ENCODE results near the gene CACNA1I. TPM values are rescaled to one million over a fixed set of nuclear protein-coding genes. Genes with fewer than 3 reads are reported as not detected.

Gene CACNA1I
- total and polyA plus RNA-seq, 2 donors (not counting 1 experiment from before 2014, with no cell fraction given), result 0.07 to 0.25 TPM

DNA sequence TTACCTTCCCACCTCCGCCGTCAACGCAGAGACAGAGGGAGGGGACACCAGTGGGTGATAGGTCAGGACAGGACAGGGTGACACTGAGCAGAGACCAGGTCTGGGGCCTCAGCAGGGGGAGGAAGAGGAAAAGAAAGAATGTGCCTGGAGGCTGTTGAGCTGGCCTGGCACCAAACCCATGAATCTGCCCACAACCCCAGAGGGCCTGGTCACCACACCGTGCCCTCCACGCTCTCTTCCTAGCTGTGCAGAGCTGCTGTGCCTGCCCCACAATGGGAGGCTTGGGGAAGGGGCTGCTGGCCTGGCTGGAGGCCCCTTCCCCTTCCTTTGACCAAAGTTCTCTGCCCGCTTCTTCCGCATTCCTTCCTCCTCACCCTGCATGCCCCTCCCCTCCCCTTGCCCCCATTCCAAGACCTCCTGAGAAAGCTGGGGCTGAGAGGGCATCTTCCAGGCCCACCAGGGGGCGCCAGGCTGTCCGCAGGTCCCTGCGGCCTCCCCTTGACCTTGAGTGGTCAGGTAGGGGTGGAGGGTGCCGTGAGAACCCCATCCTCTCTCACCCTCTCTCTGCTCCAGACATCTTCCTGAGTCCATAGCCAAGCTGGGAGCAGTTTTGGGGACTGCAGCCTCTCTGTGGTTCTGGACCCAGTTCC, 11.0 kb upstream of the CACNA1I start:
- ChIA-PET POLR2A (interaction anchor here (0.8 kb wide), 1 partner anchor 465 kb away, joined by 3 read pairs; no protein-coding TSS in a partner anchor), CTCF (interaction anchor here (0.7 to 7.6 kb wide), 4 partner anchors 31 to 465 kb away, joined by 3 to 68 read pairs (median 4); no protein-coding TSS in a partner anchor)
- H3K9ac ChIP-seq (ENCODE audit: low read length), result no peak overlapping the region
- no peak overlapping the region for H3K4me2 ChIP-seq (replicated peaks; ENCODE audit: low read depth, low read length, poor library complexity, severe bottlenecking)
- 60% methylated on average over 1 of the region's 11 CpGs for WGBS (ENCODE audit: insufficient coverage)
- H3K36me3 ChIP-seq (replicated peaks in 1 of 2; ENCODE audit: control extremely low read depth in 1 of 2, control insufficient read depth in 1 of 2, extremely low read depth in 1 of 2, insufficient read depth in 2 of 2, low read length in 1 of 2), result no peaks in the 10 kb centered on the region
- peaks cover 0 to 51% (median 25%) of the 10 kb centered on the region in 4 experiments for H3K27me3 ChIP-seq (replicated peaks in 1 of 4; ENCODE audit: control extremely low read depth in 1 of 4, control insufficient read depth in 3 of 4, insufficient read depth in 4 of 4, low read length in 3 of 4)
- DNase-seq (no peak), ATAC-seq (ENCODE audit: low read depth) (no peak)
- TF ChIP-seq, protein P1, sequence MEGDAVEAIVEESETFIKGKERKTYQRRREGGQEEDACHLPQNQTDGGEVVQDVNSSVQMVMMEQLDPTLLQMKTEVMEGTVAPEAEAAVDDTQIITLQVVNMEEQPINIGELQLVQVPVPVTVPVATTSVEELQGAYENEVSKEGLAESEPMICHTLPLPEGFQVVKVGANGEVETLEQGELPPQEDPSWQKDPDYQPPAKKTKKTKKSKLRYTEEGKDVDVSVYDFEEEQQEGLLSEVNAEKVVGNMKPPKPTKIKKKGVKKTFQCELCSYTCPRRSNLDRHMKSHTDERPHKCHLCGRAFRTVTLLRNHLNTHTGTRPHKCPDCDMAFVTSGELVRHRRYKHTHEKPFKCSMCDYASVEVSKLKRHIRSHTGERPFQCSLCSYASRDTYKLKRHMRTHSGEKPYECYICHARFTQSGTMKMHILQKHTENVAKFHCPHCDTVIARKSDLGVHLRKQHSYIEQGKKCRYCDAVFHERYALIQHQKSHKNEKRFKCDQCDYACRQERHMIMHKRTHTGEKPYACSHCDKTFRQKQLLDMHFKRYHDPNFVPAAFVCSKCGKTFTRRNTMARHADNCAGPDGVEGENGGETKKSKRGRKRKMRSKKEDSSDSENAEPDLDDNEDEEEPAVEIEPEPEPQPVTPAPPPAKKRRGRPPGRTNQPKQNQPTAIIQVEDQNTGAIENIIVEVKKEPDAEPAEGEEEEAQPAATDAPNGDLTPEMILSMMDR (IDR thresholded peaks at IDR 0.05), result peak; percentile 39
- no peak for TF ChIP-seq EZH2 (IDR thresholded peaks at IDR 0.05; ENCODE audit: borderline replicate concordance, insufficient read depth, low read depth, low read length, poor library complexity, severe bottlenecking)
- H3K9me3 Mint-ChIP-seq (ENCODE audit: insufficient read depth), result no peaks in the 10 kb centered on the region
- H3K4me1 ChIP-seq (ENCODE audit: control insufficient read depth in 2 of 2, insufficient read depth in 2 of 2, low read length in 2 of 2), result peaks cover 8 to 16% of the 10 kb centered on the region in 2 donors
- peaks cover 10% of the 10 kb centered on the region for H3K4me1 Mint-ChIP-seq
- no peak overlapping the region for H3K27ac ChIP-seq (ENCODE audit: low read length in 2 of 2)
- H3K9me3 ChIP-seq (ENCODE audit: control extremely low read depth in 1 of 3, control insufficient read depth in 2 of 3, insufficient read depth in 1 of 3, low read length in 2 of 3), result peaks cover 0 to 3% (median 0%) of the 10 kb centered on the region in 3 donors
- intact Hi-C loops (cut with micrococcal nuclease), result no loop called here
- H3K27me3 Mint-ChIP-seq, result peaks cover 39% of the 10 kb centered on the region
- H3K27ac Mint-ChIP-seq, result no peak overlapping the region
- no peak overlapping the region for H2AFZ ChIP-seq (ENCODE audit: insufficient read depth, low read depth, low read length, poor library complexity, severe bottlenecking)
- no peak overlapping the region for H3K4me3 Mint-ChIP-seq
- no peaks in the 10 kb centered on the region for H3K79me2 ChIP-seq (ENCODE audit: control insufficient read depth, insufficient read depth, low read length)
- H3K4me3 ChIP-seq (ENCODE audit: control extremely low read depth in 1 of 5, extremely low read depth in 1 of 5, insufficient read depth in 1 of 5, low read depth in 2 of 5, low read length in 4 of 5), result no peak overlapping the region
- H4K20me1 ChIP-seq (ENCODE audit: control insufficient read depth, insufficient read depth, low read length, poor library complexity, severe bottlenecking), result no peaks in the 10 kb centered on the region

DNA sequence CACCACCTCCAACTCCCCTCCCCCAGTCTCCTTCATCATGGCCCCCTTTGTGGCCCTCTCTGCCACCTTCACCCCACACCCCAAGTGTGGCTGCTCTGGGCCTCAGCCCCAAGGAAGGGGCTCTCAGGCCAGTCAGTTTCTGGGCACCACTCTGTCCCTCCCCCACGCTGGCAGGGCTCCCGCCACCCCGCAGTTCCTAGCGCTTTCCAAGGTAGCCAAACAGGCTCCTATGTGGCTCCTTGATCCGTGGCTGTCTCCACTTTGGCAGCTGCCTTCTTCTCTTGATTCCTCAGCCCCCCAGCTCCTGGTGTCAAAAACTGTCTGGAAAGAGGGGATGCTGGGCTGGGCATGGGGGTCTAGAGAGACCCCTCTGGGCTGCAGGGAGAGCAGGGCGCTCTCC, 10.4 kb upstream of the CACNA1I start:
- Histone ChIP-seq H3K27ac (ENCODE audit: low read length in 2 of 2) (no peak overlapping the region), H3K36me3 (replicated peaks in 1 of 2; ENCODE audit: control extremely low read depth in 1 of 2, control insufficient read depth in 1 of 2, extremely low read depth in 1 of 2, insufficient read depth in 2 of 2, low read length in 1 of 2) (no peaks in the 10 kb centered on the region), H3K79me2 (ENCODE audit: control insufficient read depth, insufficient read depth, low read length) (no peaks in the 10 kb centered on the region), H4K20me1 (ENCODE audit: control insufficient read depth, insufficient read depth, low read length, poor library complexity, severe bottlenecking) (no peaks in the 10 kb centered on the region), H3K4me1 (ENCODE audit: control insufficient read depth in 2 of 2, insufficient read depth in 2 of 2, low read length in 2 of 2) (peaks cover 8 to 16% of the 10 kb centered on the region in 2 donors), H3K9ac (ENCODE audit: low read length) (no peak overlapping the region), H3K9me3 (ENCODE audit: control extremely low read depth in 1 of 3, control insufficient read depth in 2 of 3, insufficient read depth in 1 of 3, low read length in 2 of 3) (peaks cover 0 to 3% (median 0%) of the 10 kb centered on the region in 3 donors), H3K4me2 (replicated peaks; ENCODE audit: low read depth, low read length, poor library complexity, severe bottlenecking) (no peak overlapping the region), H3K4me3 (ENCODE audit: control extremely low read depth in 1 of 5, extremely low read depth in 1 of 5, insufficient read depth in 1 of 5, low read depth in 2 of 5, low read length in 4 of 5) (no peak overlapping the region), H2AFZ (ENCODE audit: insufficient read depth, low read depth, low read length, poor library complexity, severe bottlenecking) (no peak overlapping the region), H3K27me3 (replicated peaks in 1 of 4; ENCODE audit: control extremely low read depth in 1 of 4, control insufficient read depth in 3 of 4, insufficient read depth in 4 of 4, low read length in 3 of 4) (peaks cover 0 to 48% (median 25%) of the 10 kb centered on the region in 4 experiments)
- CTCF ChIA-PET, result interaction anchor here (7.6 kb wide), 1 partner anchor 464 kb away, joined by 68 read pairs; no protein-coding TSS in a partner anchor
- Mint-ChIP-seq H3K4me1 (peaks cover 10% of the 10 kb centered on the region), H3K4me3 (no peak overlapping the region), H3K27ac (no peak overlapping the region), H3K27me3 (peaks cover 39% of the 10 kb centered on the region), H3K9me3 (ENCODE audit: insufficient read depth) (no peaks in the 10 kb centered on the region)
- no peak for TF ChIP-seq EZH2 (IDR thresholded peaks at IDR 0.05; ENCODE audit: borderline replicate concordance, insufficient read depth, low read depth, low read length, poor library complexity, severe bottlenecking)
- TF ChIP-seq, protein P1 (IDR thresholded peaks at IDR 0.05), result no peak
- intact Hi-C loops (cut with micrococcal nuclease), result no loop called here
- POLR2A ChIA-PET, result interaction anchor here (0.8 kb wide), 1 partner anchor 465 kb away, joined by 3 read pairs; no protein-coding TSS in a partner anchor
- DNase-seq (no peak), ATAC-seq (ENCODE audit: low read depth) (no peak)
- WGBS (ENCODE audit: insufficient coverage), result 80% methylated on average over 4 of the region's 6 CpGs

All from B cell (primary cell).